ENCODE data around the gene PI4KA.
"Not testable (repeated sequence)": the region's sequence is repeated elsewhere in the genome, so short reads cannot be mapped to it uniquely, and the experiment has no call there.

Gene PI4KA

GRCh38 chr22:20858615-20859416 is at the start of gene PI4KA, which contains the start of gene SNAP29:
Gene PI4KA (minus strand): TSS chr22:20858811. CDS start chr22:20858725, 86 bp downstream.
Gene SNAP29 (plus strand): TSS chr22:20859007. CDS start chr22:20859111, 104 bp downstream.
- TF ChIP-seq ZFX (IDR thresholded peaks at IDR 0.05): peak; percentile 82; the same call in 1 of the 2 replicates
- no peak for TF ChIP-seq CTCF (conservative IDR thresholded peaks at IDR 0.05)
- peak within 1 kb of the TSS; percentile 81 for H3K27ac ChIP-seq

DNA sequence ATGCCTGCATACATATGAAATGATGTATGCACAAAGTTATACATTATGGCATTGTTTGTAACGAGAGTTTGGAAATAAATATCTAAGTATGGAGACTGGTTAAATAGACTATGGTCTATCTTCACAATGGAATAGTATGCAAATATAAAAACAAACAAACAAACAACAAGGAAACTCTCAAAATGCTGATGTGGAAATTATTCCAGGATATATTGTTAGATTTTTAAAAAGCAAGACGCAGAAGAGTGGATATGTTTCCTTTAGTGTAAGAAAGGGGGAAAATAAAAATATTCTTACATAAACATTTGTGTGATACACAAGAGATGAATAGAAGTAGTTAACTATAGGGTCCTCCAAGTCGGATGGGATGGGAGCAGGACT is 47.8 kb upstream of the PI4KA start:
- no peak overlapping the region for H3K27ac ChIP-seq
- TF ChIP-seq CTCF (conservative IDR thresholded peaks at IDR 0.05) (no peak), ZFX (IDR thresholded peaks at IDR 0.05) (no peak)

DNA sequence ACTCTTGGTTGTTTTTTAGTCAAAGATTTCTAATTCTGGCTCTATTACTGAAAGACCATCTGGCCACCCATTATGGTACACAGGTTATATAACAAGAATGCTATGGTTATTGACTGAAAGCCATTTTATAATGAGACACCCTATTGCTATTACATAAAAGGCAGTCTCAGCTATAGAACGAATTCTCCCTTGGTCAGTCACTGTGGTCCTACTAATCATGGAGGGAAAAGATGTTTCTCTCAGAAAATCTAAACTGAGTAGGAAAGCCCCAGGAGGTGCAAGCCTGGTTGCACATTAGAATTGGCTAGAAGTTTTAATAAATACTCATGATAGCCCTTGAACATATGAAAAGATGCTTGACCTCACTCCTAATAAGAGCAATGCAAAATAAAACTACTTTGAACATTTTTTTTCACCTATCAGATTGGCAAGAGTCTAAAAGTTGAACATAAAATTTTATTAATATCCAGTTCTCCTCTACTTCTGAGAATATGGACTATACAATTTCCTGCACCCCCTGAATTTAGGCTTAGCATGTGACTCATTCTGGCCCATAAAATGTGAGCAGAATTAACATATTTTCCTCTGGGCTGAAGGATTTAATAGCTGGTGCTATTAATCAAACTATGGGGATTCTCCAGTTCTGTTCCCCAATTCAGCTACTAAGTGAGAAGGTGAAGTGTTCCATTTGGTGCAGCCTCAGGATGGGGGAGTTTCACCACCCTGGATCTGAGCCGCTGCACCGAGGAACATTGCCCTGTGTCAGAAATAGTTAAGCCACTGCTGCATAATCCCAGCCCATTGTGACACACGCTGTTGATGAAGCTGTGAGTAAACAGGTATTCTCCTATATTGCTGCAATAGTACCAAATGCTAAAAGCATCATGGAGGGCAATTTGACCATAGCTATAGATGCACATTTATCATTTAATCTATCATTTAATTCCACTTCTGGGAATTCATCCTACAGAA is 47.1 kb upstream of the PI4KA start:
- no peak overlapping the region for H3K27ac ChIP-seq

GRCh38 chr22:20904980-20905355 is 46.4 kb upstream of the PI4KA start:
- TF ChIP-seq ZFX (IDR thresholded peaks at IDR 0.05) (no peak), CTCF (conservative IDR thresholded peaks at IDR 0.05) (no peak)
- no peak overlapping the region for H3K27ac ChIP-seq

More for the DNA sequence above, 47.1 kb upstream of the PI4KA start:
- TF ChIP-seq CTCF (conservative IDR thresholded peaks at IDR 0.05): no peak
- no peak for TF ChIP-seq ZFX (IDR thresholded peaks at IDR 0.05)

DNA sequence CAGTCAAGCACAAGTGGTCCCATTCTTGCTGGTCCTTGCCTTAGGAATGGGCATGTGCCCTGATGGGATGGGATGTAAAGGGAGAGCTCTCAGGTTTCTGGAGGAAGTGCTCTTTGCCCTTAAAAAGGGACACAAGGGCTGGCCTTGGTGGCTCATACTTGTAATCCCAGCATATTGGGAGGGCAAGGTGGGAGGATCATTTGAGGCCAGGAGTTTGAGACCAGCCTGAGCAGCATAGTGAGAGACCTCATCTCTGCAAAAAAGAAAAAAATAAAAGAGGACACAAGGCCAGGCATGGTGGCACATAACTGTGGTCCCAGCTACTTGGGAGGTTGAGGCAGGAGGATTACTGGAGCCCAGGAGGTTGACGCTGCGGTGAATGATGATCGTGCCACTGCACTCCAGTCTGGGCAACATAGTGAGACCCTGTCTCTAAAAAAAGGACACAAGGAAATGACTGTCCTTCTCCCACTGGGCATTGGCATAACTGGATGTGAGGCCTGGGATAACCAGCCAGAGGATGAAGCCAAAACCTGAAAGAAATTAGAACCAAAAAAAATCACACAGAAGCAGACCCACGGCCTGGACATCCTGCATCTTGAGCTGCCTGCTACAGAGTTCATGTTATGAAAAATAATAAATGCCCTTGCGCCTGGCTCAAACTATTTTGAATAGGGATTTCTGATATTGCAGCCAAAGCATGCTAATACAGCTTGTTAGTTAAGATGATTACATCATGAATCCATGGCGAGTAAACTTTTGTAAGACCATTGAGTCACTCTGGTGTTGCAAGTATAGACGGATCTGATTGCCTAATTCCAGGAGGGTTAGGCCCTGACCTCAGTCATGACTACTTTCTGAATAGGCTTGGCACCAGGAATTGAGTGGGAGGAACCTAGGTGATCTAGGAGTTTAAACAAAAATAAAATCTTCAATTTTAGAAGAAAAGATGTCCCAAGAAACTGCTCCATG is 45.7 kb upstream of the PI4KA start:
- TF ChIP-seq ZFX (IDR thresholded peaks at IDR 0.05) (no peak), CTCF (conservative IDR thresholded peaks at IDR 0.05) (no peak)
- no peak overlapping the region for H3K27ac ChIP-seq

DNA sequence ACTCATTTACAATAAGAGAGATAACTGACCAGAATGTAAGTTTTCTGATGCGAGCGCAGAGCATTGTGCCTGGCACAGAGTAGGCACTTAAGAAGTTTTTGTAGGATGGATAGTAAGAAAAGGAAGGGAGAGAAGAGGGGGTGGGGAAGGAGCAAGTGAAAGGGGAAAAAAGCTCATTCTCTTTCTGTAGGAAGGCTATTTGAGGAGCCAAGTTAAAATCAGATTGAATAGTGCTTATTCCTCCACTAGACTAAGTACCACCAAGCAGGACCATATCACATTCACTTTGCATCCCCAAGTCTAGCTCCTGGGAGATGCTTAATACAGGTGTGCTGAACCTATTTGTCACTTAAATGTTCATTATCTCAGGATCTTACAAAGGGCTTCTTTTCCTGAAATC is 44.5 kb upstream of the PI4KA start:
- no peak for TF ChIP-seq ZFX (IDR thresholded peaks at IDR 0.05)
- TF ChIP-seq CTCF (conservative IDR thresholded peaks at IDR 0.05): no peak
- no peak overlapping the region for H3K27ac ChIP-seq

DNA sequence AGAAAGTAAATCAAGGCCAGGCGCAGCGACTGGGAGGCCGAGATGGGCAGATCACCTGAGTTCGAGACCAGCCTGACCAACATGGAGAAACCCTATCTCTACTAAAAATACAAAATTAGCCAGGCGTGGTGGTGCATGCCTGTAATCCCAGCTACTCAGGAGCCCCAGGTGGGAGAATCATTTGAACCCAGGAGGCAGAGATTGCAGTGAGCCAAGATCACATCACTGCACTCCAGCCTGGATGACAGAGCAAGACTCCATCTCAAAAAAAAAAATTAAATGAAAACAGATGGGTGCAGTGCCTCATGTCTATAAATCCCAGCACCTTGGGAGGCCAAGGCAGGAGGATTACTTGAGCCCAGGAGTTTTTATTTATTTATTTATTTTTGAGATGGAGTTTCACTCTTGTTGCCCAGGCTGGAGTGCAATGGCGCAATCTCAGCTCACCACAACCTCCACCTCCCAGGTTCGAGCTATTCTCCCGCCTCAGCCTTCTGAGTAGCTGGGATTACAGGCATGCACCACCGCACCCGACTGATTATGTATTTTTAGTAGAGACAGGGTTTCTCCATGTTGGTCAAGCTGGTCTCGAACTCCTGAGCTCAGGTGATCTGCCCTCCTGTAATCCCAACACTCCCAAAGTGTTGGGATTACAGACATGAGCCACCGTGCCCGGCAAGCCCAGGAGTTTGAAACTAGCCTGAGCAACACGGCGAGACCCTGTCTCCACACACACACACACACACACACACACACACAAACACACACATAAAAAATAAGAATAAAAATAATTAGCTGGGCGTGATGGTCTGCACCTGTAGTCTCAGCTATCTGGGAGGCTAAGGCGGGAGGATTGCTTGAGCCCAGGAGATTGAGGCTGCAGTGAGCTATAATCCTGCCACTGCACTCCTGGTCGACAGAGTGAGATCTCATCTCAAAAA is 42.8 kb upstream of the PI4KA start:
- not testable (repeated sequence) for H3K27ac ChIP-seq

Measured in C4-2B (cell line).